GM12891 (cell line): ENCODE data around the gene BATF.

Source experiments
- POLR2A ChIP-seq: IDR thresholded peaks from 2 replicates; pipeline ENCODE4 v1.6.1; 2011; ENCODE audit warnings: low read depth, low read length, control low read depth
- POLR2AphosphoS5 ChIP-seq: IDR thresholded peaks from 2 replicates; pipeline ENCODE4 v1.6.1; 2011; ENCODE audit warnings: low read depth, low read length, control low read depth
- POU2F2 ChIP-seq: IDR thresholded peaks from 2 replicates; pipeline ENCODE4 v1.6.1; 2011; ENCODE audit warnings: low read depth, mild to moderate bottlenecking, control low read depth, low read length, moderate library complexity

DNA sequence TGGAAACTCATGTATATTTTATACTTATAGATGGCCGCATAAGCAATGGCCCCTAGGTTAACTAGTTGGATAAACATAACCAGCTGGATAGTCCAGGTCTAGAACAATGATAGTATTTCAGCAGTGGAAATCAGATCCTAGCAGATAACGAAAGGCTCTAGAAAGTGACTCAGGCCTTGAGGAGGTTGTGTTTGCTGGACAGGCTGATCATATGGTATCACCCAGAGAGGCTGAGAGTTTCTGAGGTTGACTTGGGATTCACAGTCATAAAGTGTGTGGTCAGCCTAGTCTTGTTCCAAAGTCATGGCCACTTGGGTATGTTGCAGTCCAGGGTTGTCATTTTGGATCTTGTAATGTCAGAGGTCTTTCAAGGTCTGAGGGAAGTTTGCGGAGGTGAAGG is 73.0 kb downstream of the BATF start:
- TF ChIP-seq POLR2A (no peak), POLR2AphosphoS5 (no peak), POU2F2 (no peak)
